K562 (cell line): Measurements from ENCODE around the gene LY6G6D. TPM values are rescaled to one million over a fixed set of nuclear protein-coding genes. Genes with fewer than 3 reads are reported as not detected.
A peak's percentile ranks its signal among the peaks of the same experiment; 100 is the strongest.

ENCODE experiments used
- CC2D1A ChIP-seq: fragments of 450-650 bp; IDR thresholded peaks from 2 replicates; pipeline ENCODE4 v1.6.1; 2017; ENCODE audit warnings: mild to moderate bottlenecking
- DMBX1 ChIP-seq: fragments of 250-450 bp; sonication (Bioruptor Pico); IDR thresholded peaks from 2 replicates; pipeline ENCODE4 v1.8.0; 2022; ENCODE audit warnings: inconsistent platforms, mild to moderate bottlenecking, moderate library complexity, borderline replicate concordance
- ELF2 ChIP-seq: fragments of 250-450 bp; sonication (Bioruptor Pico); IDR thresholded peaks from 2 replicates; pipeline ENCODE4 v1.5.0; 2021; ENCODE audit warnings: mild to moderate bottlenecking
- ETV5 ChIP-seq: sonication (generic); formaldehyde crosslinking; IDR thresholded peaks from 2 replicates; pipeline ENCODE4 v1.4.0; 2020; ENCODE audit warnings: low read depth, mild to moderate bottlenecking, missing genetic modification reagents
- FOSL1 ChIP-seq: fragments of 200-800 bp; sonication (Bioruptor generic); conservative IDR thresholded peaks from 2 replicates; pipeline ENCODE4 v1.6.1; 2016; ENCODE audit warnings: missing genetic modification characterization, missing compliant biosample characterization
- KAT7 ChIP-seq: sonication (generic); formaldehyde crosslinking; IDR thresholded peaks from 2 replicates; pipeline ENCODE4 v1.8.0; 2022; ENCODE audit warnings: missing genetic modification reagents, mild to moderate bottlenecking, borderline replicate concordance
- LEF1 ChIP-seq: fragments of 450-650 bp; IDR thresholded peaks from 2 replicates; pipeline ENCODE4 v1.6.1; 2016; ENCODE audit warnings: mild to moderate bottlenecking
- MAFK ChIP-seq: IDR thresholded peaks from 2 replicates; pipeline ENCODE4 v1.6.1; 2011; ENCODE audit warnings: low read length, improper control_type of control experiment
- MEIS2 ChIP-seq: fragments of 450-650 bp; IDR thresholded peaks from 2 replicates; pipeline ENCODE4 v1.6.1; 2014; ENCODE audit warnings: mild to moderate bottlenecking; ENCODE audit not compliant: partially characterized antibody
- NCOA6 ChIP-seq: fragments of 450-650 bp; IDR thresholded peaks from 2 replicates; pipeline ENCODE4 v1.6.1; 2017; ENCODE audit warnings: mild to moderate bottlenecking
- NCOR1 ChIP-seq: fragments of 450-650 bp; IDR thresholded peaks from 2 replicates; pipeline ENCODE4 v1.6.1; 2016; ENCODE audit warnings: mild to moderate bottlenecking, moderate library complexity
- PRPF4 ChIP-seq: fragments of 200-400 bp; formaldehyde crosslinking; IDR thresholded peaks from one replicate; pipeline ENCODE4 v1.6.1; 2017; ENCODE audit warnings: low read length, low read depth, mild to moderate bottlenecking; ENCODE audit not compliant: insufficient read depth, poor library complexity, severe bottlenecking
- SAFB ChIP-seq: fragments of 200-400 bp; formaldehyde crosslinking; IDR thresholded peaks from 2 replicates; pipeline ENCODE4 v1.6.1; 2017; ENCODE audit warnings: low read depth, low read length, borderline replicate concordance
- SMARCB1 ChIP-seq: IDR thresholded peaks from 2 replicates; pipeline ENCODE4 v1.6.1; 2011; ENCODE audit warnings: improper control_type of control experiment, low read depth; ENCODE audit not compliant: insufficient read length
- SREBF2 ChIP-seq: sonication (generic); formaldehyde crosslinking; IDR thresholded peaks from 2 replicates; pipeline ENCODE4 v1.4.0; 2020; ENCODE audit warnings: mild to moderate bottlenecking, missing genetic modification reagents
- TEAD4 ChIP-seq, 2 experiments: sonication (generic) in 1 of 2; formaldehyde crosslinking in 1 of 2; IDR thresholded peaks; 2 replicates each; pipeline versions ENCODE4 v1.6.1 to v1.8.0; 2012 to 2022; ENCODE audit warnings: borderline replicate concordance in 1 of 2, inconsistent platforms in 1 of 2, low read length in 1 of 2, mild to moderate bottlenecking in 1 of 2, missing genetic modification reagents in 1 of 2
- ZFP36 ChIP-seq: fragments of 150-350 bp; IDR thresholded peaks from 2 replicates; pipeline ENCODE4 v1.6.1; 2018; ENCODE audit warnings: low read length, low read depth; ENCODE audit not compliant: partially characterized antibody
- ZNF184 ChIP-seq: sonication (generic); formaldehyde crosslinking; IDR thresholded peaks from 2 replicates; pipeline ENCODE4 v1.5.0; 2020; ENCODE audit warnings: missing genetic modification reagents
- polyA plus RNA-seq, 8 experiments: library from polyadenylated mRNA; depleted of rRNA in 4 of 8; stranded (reverse) in 5 of 8; unstranded in 3 of 8; fragments of >200 nt; fragmentation: Nextera tagmentation in 2 of 8; fragmentation: Illumina TruSeq in 1 of 8; extraction: Ambion mirVana in 2 of 8; extraction: Trizol in 1 of 8; gene quantifications; 2 replicates each; pipeline versions ENCODE4 v1.2.1 to v1.2.3, GENCODE V29; 2011 to 2014; ENCODE audit warnings: inconsistent platforms in 1 of 8, missing spikeins in 1 of 8
- total RNA-seq, 7 experiments: library from RNA; depleted of rRNA in 6 of 7; stranded (reverse); fragments of >200 nt in 6 of 7; fragmentation: Illumina TruSeq in 2 of 7; extraction: Trizol in 2 of 7; gene quantifications; 2 replicates each; pipeline versions ENCODE4 v1.2.1 to v1.2.3, GENCODE V29; 2011 to 2021; ENCODE audit warnings: low replicate concordance in 1 of 7
- TF ChIP-seq, protein P1 (sequence below): sonication (generic); formaldehyde crosslinking; IDR thresholded peaks from 2 replicates; pipeline ENCODE4 v1.8.0; 2022; ENCODE audit warnings: mild to moderate bottlenecking, missing genetic modification reagents
- TF ChIP-seq, protein P2 (sequence below): sonication (generic); formaldehyde crosslinking; IDR thresholded peaks from 2 replicates; pipeline ENCODE4 v1.8.1; 2023; ENCODE audit warnings: mild to moderate bottlenecking, missing genetic modification reagents

LY6G6D gene
- total and polyA plus RNA-seq, 9 of the 15 experiments (the other 6 are each of a cell fraction or from before 2014, with no cell fraction given), result 0.30 to 0.38 TPM; not detected in 7

DNA sequence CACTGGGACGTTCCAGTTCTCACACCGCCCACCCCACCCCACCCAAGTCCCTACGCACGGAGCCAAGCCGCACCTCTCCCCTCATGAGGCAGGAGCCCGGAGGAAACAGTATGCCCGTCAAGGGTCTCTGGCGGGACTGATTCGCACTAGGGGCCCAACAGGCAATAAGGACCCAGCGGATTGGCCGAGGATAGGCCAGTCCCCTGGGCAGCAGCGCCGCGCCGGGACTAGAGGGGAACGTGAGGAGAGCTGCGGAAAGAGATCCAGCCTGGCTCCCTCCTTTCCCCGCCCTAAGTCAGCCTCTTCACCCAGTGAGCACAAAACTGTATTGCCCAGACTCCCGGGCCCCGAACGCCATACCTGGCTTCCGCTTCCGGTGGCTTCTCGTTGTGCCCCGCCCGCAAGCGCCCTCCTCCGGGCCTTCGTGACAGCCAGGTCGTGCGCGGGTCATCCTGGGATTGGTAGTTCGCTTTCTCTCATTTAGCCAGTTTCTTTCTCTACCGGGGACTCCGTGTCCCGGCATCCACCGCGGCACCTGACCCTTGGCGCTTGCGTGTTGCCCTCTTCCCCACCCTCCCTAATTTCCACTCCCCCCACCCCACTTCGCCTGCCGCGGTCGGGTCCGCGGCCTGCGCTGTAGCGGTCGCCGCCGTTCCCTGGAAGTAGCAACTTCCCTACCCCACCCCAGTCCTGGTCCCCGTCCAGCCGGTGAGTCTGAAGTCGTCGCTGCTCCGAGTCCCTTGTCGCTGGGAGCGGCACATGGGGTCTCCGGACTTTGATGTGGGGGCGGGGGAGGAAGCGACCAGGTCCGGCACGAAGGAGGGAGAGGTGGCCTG, 49.4 kb upstream of the LY6G6D start, which contains the start of gene CSNK2B (continued):
- TF ChIP-seq MAFK (peak; percentile 3; the same call in 1 of the 2 replicates), ELF2 (CRISPR knock-in tag) (peak; percentile 83), ZNF184 (CRISPR knock-in tag) (no peak), SMARCB1 (no peak), CC2D1A (no peak), FOSL1 (tag) (no peak), SAFB (no peak), NCOR1 (no peak), KAT7 (0 out of 2 replicates have a peak, but pooled peaks have one; percentile 89), MEIS2 (peak; percentile 53), TEAD4 (IDR thresholded peaks at IDR 0.05; ENCODE audit: low read length) (no peak), TEAD4 (CRISPR knock-in tag; IDR thresholded peaks at IDR 0.05; ENCODE audit: borderline replicate concordance) (no peak), ETV5 (CRISPR knock-in tag) (peak; percentile 87; the same call in 1 of the 2 replicates), DMBX1 (CRISPR knock-in tag) (peak; percentile 19), LEF1 (peak; percentile 73), SREBF2 (CRISPR knock-in tag) (no peak), ZFP36 (peak; percentile 22), PRPF4 (peak; percentile 70), NCOA6 (no peak)
- TF ChIP-seq, protein P1, sequence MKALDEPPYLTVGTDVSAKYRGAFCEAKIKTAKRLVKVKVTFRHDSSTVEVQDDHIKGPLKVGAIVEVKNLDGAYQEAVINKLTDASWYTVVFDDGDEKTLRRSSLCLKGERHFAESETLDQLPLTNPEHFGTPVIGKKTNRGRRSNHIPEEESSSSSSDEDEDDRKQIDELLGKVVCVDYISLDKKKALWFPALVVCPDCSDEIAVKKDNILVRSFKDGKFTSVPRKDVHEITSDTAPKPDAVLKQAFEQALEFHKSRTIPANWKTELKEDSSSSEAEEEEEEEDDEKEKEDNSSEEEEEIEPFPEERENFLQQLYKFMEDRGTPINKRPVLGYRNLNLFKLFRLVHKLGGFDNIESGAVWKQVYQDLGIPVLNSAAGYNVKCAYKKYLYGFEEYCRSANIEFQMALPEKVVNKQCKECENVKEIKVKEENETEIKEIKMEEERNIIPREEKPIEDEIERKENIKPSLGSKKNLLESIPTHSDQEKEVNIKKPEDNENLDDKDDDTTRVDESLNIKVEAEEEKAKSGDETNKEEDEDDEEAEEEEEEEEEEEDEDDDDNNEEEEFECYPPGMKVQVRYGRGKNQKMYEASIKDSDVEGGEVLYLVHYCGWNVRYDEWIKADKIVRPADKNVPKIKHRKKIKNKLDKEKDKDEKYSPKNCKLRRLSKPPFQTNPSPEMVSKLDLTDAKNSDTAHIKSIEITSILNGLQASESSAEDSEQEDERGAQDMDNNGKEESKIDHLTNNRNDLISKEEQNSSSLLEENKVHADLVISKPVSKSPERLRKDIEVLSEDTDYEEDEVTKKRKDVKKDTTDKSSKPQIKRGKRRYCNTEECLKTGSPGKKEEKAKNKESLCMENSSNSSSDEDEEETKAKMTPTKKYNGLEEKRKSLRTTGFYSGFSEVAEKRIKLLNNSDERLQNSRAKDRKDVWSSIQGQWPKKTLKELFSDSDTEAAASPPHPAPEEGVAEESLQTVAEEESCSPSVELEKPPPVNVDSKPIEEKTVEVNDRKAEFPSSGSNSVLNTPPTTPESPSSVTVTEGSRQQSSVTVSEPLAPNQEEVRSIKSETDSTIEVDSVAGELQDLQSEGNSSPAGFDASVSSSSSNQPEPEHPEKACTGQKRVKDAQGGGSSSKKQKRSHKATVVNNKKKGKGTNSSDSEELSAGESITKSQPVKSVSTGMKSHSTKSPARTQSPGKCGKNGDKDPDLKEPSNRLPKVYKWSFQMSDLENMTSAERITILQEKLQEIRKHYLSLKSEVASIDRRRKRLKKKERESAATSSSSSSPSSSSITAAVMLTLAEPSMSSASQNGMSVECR, result peak; percentile 30
- TF ChIP-seq, protein P2, sequence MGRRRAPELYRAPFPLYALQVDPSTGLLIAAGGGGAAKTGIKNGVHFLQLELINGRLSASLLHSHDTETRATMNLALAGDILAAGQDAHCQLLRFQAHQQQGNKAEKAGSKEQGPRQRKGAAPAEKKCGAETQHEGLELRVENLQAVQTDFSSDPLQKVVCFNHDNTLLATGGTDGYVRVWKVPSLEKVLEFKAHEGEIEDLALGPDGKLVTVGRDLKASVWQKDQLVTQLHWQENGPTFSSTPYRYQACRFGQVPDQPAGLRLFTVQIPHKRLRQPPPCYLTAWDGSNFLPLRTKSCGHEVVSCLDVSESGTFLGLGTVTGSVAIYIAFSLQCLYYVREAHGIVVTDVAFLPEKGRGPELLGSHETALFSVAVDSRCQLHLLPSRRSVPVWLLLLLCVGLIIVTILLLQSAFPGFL (CRISPR knock-in tag), result no peak
